ENCODE data around the gene TCF15. TPM values are rescaled to one million over a fixed set of nuclear protein-coding genes. Genes with fewer than 3 reads are reported as not detected.

TCF15 gene
- total and polyA plus RNA-seq, 2 of the 13 experiments (the other 11 are each of a cell fraction or from before 2014, with no cell fraction given), result not detected

- TF ChIP-seq GFI1 (CRISPR knock-in tag; IDR thresholded peaks at IDR 0.05; ENCODE audit: borderline replicate concordance) (no peak), MTF2 (CRISPR knock-in tag; IDR thresholded peaks at IDR 0.05; ENCODE audit: borderline replicate concordance) (no peak), ZNF10 (CRISPR knock-in tag; IDR thresholded peaks at IDR 0.05; ENCODE audit: borderline replicate concordance, low read depth) (no peak), LBX2 (CRISPR knock-in tag; IDR thresholded peaks at IDR 0.05; ENCODE audit: borderline replicate concordance) (peak; percentile 22; the same call in 1 of the 2 replicates), YY1 (IDR thresholded peaks at IDR 0.05; ENCODE audit: insufficient read depth, insufficient replicate concordance, low read depth, low read length) (no peak), AKAP8 (CRISPR knock-in tag; IDR thresholded peaks at IDR 0.05) (peak; percentile 62; the same call in 1 of the 2 replicates), PATZ1 (CRISPR knock-in tag; IDR thresholded peaks at IDR 0.05) (no peak; the same call in 1 of the 2 replicates), ZNF597 (CRISPR knock-in tag; IDR thresholded peaks at IDR 0.05) (no peak), RXRB (CRISPR knock-in tag; IDR thresholded peaks at IDR 0.05; ENCODE audit: borderline replicate concordance) (peak; percentile 72; the same call in 1 of the 2 replicates), ZNF749 (CRISPR knock-in tag; IDR thresholded peaks at IDR 0.05; ENCODE audit: borderline replicate concordance) (no peak), AFF4 (CRISPR knock-in tag; IDR thresholded peaks at IDR 0.05) (no peak), ZNF614 (CRISPR knock-in tag; IDR thresholded peaks at IDR 0.05; ENCODE audit: borderline replicate concordance) (peak; percentile 17; the same call in 1 of the 2 replicates), HOXA3 (CRISPR knock-in tag; IDR thresholded peaks at IDR 0.05) (peak; percentile 34; the same call in 1 of the 2 replicates), ARID2 (CRISPR knock-in tag; IDR thresholded peaks at IDR 0.05; ENCODE audit: borderline replicate concordance) (no peak), ZNF891 (CRISPR knock-in tag; IDR thresholded peaks at IDR 0.05) (0 out of 2 replicates have a peak, but pooled peaks have one; percentile 9), ZNF569 (CRISPR knock-in tag; IDR thresholded peaks at IDR 0.05; ENCODE audit: borderline replicate concordance) (0 out of 2 replicates have a peak, but pooled peaks have one; percentile 86), TCF7L2 (IDR thresholded peaks at IDR 0.05; ENCODE audit: low read depth, low read length) (no peak), NFE2 (CRISPR knock-in tag; IDR thresholded peaks at IDR 0.05) (0 out of 2 replicates have a peak, but pooled peaks have one; percentile 40), DRAP1 (CRISPR knock-in tag; IDR thresholded peaks at IDR 0.05) (0 out of 2 replicates have a peak, but pooled peaks have one; percentile 10), ZNF432 (CRISPR knock-in tag; IDR thresholded peaks at IDR 0.05; ENCODE audit: borderline replicate concordance) (no peak)
These were observed 43.7 kb upstream of the TCF15 start (continued) for GRCh38 chr20:653590-654416.

Data from HepG2 (cell line).